NCI-H524 (cell line): Measurements from ENCODE around the gene NEK7.
A peak's percentile ranks its signal among the peaks of the same experiment; 100 is the strongest.
"Not testable (repeated sequence)": the region's sequence is repeated elsewhere in the genome, so short reads cannot be mapped to it uniquely, and the experiment has no call there.

Experiments
- DNase-seq, 2 experiments: peaks; one replicate each; lab custom pipeline; 2025; lab: John Stamatoyannopoulos, UW

NEK7 gene

GRCh38 chr1:198290089-198290683, 133.4 kb downstream of the NEK7 start:
- no peak for DNase-seq

GRCh38 chr1:198291036-198291435, 134.2 kb downstream of the NEK7 start:
- DNase-seq, result no peak

- no peak for DNase-seq
Measured at GRCh38 chr1:198291924-198292323, 135.1 kb downstream of the NEK7 start.

DNA sequence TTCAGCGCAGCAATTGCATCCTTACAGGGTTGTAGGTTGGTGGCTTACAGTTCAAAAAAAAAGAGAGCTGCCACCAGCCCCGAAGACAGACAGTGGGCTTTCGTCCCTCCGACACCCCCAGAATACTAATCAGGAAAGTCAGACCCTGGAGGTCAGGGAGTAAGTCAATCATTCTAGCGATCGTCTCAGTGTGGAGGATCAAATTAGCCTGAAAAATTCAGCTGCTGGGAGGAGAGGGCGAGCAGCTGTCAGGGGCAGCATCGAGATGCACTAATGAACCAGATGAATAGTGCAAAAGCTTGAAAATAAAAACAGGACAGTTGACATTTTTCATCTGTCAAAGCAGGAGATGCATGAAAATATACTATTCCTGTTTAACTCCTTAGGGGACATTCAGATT, 138.4 kb downstream of the NEK7 start:
- peak in 1 of 2 experiments; percentile 32 for DNase-seq

GRCh38 chr1:198295971-198296370, 139.2 kb downstream of the NEK7 start:
- DNase-seq, result no peak

- no peak for DNase-seq
Measured at GRCh38 chr1:198297281-198297680, 140.5 kb downstream of the NEK7 start.

DNA sequence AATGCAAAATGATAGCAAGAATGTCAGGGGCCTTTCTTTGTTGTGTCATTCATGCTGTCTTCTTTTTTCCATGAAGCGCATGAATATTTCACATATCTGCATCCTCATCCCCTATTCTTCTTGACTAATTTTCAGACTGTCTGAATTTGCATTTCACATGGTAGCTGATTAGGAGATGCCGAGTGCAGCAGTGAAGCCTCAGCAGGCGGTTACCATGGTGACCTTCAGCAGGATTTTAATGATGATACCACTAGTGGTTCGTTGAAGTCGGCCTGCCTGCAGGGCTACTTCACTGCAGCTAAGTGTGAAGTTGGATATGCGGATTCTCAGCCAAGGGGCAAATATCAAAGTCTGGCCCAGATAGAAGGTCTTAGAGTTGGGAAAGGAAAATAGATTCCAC, 141.8 kb downstream of the NEK7 start:
- peak in 1 of 2 experiments; percentile 67 for DNase-seq

DNA sequence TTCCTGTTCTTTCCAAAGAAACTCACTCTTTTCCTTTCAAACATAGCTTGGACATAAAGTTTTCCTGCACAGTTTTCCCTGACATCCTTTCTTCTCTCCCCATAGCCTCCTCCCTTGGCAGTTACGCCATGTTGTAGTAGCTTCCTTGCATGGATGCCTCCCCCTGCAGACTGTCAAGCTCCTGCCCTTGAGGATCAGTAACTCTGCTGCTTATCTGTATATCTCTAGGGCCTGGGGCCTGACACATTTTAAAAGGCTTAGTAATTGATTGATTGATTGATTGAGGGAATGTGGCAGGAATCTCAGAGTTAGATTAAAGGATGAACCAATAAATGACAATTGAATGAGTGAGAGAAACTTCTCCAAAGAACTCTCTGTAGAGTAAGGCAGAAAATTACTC, 143.7 kb downstream of the NEK7 start:
- DNase-seq, result no peak

- no peak for DNase-seq
Measured at GRCh38 chr1:198304431-198304830, 147.6 kb downstream of the NEK7 start.

DNA sequence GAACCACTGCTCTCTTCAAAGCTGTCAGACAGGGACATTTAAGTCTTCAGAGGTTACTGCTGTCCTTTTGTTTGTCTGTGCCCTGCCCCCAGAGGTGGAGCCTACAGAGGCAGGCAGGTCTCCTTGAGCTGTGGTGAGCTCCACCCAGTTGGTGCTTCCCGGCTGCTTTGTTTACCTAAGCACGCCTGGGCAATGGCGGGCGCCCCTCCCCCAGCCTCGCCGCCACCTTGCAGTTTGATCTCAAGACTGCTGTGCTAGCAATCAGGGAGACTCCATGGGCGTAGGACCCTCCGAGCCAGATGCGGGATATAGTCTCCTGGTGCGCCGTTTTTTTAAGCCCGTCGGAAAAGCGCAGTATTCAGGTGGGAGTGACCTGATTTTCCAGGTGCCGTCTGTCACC, 158.0 kb downstream of the NEK7 start:
- DNase-seq, result not testable (repeated sequence)

- not testable (repeated sequence) for DNase-seq
Measured at GRCh38 chr1:198315331-198315730, 158.5 kb downstream of the NEK7 start.

DNA sequence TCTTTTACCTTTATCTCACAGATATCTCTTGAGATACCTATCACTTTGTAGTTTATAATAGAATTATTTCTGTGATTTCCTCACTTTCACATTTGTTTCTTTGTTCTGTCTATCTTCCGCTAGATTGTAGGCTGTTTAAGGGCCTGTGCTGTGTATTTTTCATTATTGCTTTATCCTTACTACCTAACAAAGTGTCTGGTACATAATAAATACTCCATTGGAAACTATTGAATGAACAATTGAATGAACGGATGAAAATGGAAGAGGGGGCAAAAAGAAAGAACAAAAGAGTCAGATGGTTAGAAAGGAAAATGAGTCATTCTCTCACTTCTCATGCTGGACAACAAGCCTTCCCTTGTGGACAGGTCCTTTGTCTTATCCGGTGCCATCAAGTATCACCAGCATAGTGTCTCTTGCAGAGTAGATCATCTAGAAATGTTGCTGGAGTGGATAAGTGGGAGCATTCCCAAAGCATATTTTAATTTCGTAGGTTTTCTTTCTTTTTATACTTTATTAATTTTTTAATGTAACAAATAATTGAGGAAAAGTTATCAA, 159.8 kb downstream of the NEK7 start:
- DNase-seq, result no peak

- no peak for DNase-seq
Measured at GRCh38 chr1:198318085-198318484, 161.3 kb downstream of the NEK7 start.

DNA sequence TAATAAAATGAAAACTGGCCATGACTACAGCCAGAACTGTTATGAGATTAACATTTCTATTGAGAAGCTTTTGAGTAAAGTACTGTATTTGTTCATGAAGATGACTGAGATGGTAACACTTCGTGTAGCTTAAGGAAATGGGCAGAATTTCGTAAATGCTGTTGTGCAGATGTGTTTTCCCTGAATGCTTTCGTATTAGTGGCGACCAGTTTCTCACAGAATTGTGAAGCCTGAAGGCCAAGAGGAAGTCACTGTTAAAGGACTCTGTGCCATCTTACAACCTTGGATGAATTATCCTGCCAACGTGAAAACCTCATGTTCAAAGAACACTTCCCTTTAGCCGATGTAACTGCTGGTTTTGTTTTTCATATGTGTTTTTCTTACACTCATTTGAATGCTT, 164.0 kb downstream of the NEK7 start:
- DNase-seq, result no peak

DNA sequence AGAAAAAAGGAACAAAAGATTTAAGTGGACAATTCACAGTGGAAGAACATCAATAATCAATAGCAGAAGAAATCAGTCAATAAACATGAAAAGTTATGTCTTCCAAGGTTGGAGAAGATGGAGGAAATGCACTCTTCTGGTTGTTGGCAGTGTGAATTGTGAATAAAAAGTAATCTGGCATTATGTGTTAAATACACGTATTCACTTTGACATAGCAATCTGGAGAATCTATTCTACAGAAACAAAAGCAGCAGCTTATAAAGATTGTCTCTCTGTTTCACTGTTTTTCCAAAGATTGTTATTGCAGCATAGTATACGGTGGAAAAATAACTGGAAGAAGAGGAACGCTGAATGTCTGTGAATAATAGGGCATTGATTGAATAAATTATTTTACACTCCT, 169.4 kb downstream of the NEK7 start:
- no peak for DNase-seq

GRCh38 chr1:198326915-198327314, 170.1 kb downstream of the NEK7 start:
- DNase-seq, result no peak

GRCh38 chr1:198328458-198329032, 171.7 kb downstream of the NEK7 start:
- DNase-seq, result no peak

- no peak for DNase-seq
Measured at GRCh38 chr1:198330982-198331615, 174.3 kb downstream of the NEK7 start.

GRCh38 chr1:198333744-198334143, 176.9 kb downstream of the NEK7 start:
- DNase-seq, result no peak

- no peak for DNase-seq
Measured at GRCh38 chr1:198335663-198336062, 178.9 kb downstream of the NEK7 start.

DNA sequence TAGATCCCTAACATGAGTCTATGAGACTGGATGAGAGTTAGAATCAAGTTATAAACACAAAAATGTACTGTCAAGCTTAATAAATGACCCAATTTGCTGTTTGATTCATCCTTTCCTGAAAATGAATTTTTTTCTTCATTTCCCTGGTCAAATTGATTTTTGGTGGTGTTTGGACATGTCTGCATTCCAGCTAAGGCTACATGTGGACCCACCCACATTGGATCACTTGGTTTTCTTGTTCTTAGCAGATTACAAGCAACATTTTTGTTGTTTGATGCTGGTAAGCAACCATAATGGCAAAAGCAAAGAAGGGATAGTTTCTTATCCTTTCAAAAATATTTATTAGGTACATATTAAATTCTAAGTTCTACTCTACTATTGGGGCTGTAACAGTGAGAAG, 181.1 kb downstream of the NEK7 start:
- no peak for DNase-seq

DNA sequence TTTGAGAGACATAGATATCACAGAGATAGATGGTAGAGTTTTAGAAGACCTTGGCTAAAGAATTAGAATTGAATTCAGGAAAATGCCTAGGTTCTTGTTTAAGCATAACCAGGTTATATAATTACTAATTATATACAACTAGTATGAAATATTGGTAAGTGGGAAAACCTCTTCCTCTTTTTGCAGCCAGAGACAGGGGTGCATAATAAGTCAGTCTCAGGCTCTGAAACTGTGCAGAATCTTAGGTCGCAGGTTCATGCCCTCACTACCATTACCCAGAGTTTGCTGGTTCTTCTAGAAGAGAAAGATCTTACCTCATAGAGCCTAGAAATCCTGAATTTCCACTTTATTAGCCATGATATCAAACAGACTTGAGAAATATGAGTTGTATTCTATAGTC, 183.3 kb downstream of the NEK7 start:
- no peak for DNase-seq

DNA sequence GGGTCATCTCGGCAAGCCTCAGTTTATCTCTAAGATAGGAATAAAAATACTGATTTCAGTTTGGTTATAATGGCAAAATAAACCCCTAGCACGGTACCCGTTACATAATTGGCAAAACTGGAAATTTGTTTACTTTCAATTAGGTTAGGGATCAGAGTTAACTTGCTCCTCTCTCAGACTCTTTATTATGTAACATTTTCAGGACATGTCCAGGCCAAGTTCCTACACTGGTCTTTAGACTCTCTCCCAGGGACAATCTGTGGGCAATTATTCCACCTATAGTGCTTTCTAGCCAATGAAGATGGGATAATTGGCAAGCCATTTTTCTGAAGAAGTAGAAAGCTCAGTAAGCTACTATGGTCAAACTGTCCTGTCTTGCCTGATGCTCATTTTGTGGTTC, 189.4 kb downstream of the NEK7 start:
- no peak for DNase-seq
